OCI-LY1 (cell line): Measurements from ENCODE around the gene GPR45.
A peak's percentile ranks its signal among the peaks of the same experiment; 100 is the strongest.

Source experiments
- H2AFZ ChIP-seq: fragments of 200-600 bp; sonication (generic), shearing (Covaris generic); 2 replicates; pipeline ENCODE4 v1.6.0; 2014; ENCODE audit warnings: antibody characterized with exemption, mild to moderate bottlenecking, low read length
- H3F3A ChIP-seq: fragments of 200-600 bp; sonication (generic), shearing (Covaris generic); 2 replicates; pipeline ENCODE4 v1.6.0; 2014; ENCODE audit warnings: mild to moderate bottlenecking, antibody characterized with exemption, low read length, moderate library complexity; ENCODE audit not compliant: insufficient read depth
- H3K27ac ChIP-seq: fragments of 200-600 bp; sonication (generic); 2 replicates; pipeline ENCODE4 v1.5.1; 2014; ENCODE audit warnings: low read length, mixed run types, mild to moderate bottlenecking, low read depth; ENCODE audit not compliant: poor library complexity, severe bottlenecking
- H3K27me3 ChIP-seq: fragments of 200-600 bp; sonication (generic); 2 replicates; pipeline ENCODE4 v1.6.0; 2014; ENCODE audit warnings: antibody characterized with exemption, mild to moderate bottlenecking, low read length, moderate library complexity; ENCODE audit not compliant: insufficient read depth
- H3K36me3 ChIP-seq: fragments of 200-600 bp; sonication (generic); 2 replicates; pipeline ENCODE4 v1.6.1; 2014; ENCODE audit warnings: mild to moderate bottlenecking, antibody characterized with exemption, low read length, moderate library complexity, mixed read lengths; ENCODE audit not compliant: insufficient read depth
- H3K4me1 ChIP-seq: fragments of 200-600 bp; sonication (generic); 2 replicates; pipeline ENCODE4 v1.5.1; 2014; ENCODE audit warnings: mild to moderate bottlenecking, low read length, moderate library complexity; ENCODE audit not compliant: insufficient read depth, severe bottlenecking
- H3K4me2 ChIP-seq: fragments of 200-600 bp; sonication (generic), shearing (Covaris generic); 2 replicates; pipeline ENCODE4 v1.6.1; 2014; ENCODE audit warnings: low read length
- H3K4me3 ChIP-seq: fragments of 200-600 bp; sonication (generic); 2 replicates; pipeline ENCODE4 v1.5.1; 2014; ENCODE audit warnings: low read length, low read depth, mild to moderate bottlenecking, mixed read lengths; ENCODE audit not compliant: poor library complexity, severe bottlenecking
- H3K79me2 ChIP-seq: fragments of 200-600 bp; shearing (Covaris generic); 2 replicates; pipeline ENCODE4 v1.6.1; 2016; ENCODE audit warnings: mixed run types, low read length, mixed read lengths; ENCODE audit not compliant: insufficient read depth
- H3K9ac ChIP-seq: fragments of 200-600 bp; sonication (generic), shearing (Covaris generic); 2 replicates; pipeline ENCODE4 v1.6.1; 2014; ENCODE audit warnings: mild to moderate bottlenecking, low read length, mixed read lengths
- H3K9me2 ChIP-seq: fragments of 200-600 bp; sonication (generic), shearing (Covaris generic); 2 replicates; pipeline ENCODE4 v1.6.1; 2014; ENCODE audit warnings: low read depth, mild to moderate bottlenecking, low read length, mixed read lengths
- H3K9me3 ChIP-seq: fragments of 200-600 bp; shearing (Covaris generic); 2 replicates; pipeline ENCODE4 v1.6.1; 2014; ENCODE audit warnings: low read length, mixed read lengths
- H4K20me1 ChIP-seq: fragments of 200-600 bp; sonication (generic), shearing (Covaris generic); 2 replicates; pipeline ENCODE4 v1.6.0; 2016; ENCODE audit warnings: mild to moderate bottlenecking, low read length; ENCODE audit not compliant: insufficient read depth
- EZH2 ChIP-seq: fragments of 200-600 bp; sonication (generic), shearing (Covaris generic); IDR thresholded peaks from 2 replicates; pipeline ENCODE4 v1.8.0; 2017; ENCODE audit warnings: borderline replicate concordance, mixed run types, mild to moderate bottlenecking, antibody characterized with exemption, low read length, moderate library complexity, mixed read lengths
- TF ChIP-seq, protein P1 (sequence below): fragments of 200-600 bp; sonication (generic), shearing (Covaris generic); IDR thresholded peaks from 2 replicates; pipeline ENCODE4 v1.5.1; 2017; ENCODE audit warnings: mild to moderate bottlenecking, antibody characterized with exemption, low read length, moderate library complexity, mixed read lengths

Gene GPR45

DNA sequence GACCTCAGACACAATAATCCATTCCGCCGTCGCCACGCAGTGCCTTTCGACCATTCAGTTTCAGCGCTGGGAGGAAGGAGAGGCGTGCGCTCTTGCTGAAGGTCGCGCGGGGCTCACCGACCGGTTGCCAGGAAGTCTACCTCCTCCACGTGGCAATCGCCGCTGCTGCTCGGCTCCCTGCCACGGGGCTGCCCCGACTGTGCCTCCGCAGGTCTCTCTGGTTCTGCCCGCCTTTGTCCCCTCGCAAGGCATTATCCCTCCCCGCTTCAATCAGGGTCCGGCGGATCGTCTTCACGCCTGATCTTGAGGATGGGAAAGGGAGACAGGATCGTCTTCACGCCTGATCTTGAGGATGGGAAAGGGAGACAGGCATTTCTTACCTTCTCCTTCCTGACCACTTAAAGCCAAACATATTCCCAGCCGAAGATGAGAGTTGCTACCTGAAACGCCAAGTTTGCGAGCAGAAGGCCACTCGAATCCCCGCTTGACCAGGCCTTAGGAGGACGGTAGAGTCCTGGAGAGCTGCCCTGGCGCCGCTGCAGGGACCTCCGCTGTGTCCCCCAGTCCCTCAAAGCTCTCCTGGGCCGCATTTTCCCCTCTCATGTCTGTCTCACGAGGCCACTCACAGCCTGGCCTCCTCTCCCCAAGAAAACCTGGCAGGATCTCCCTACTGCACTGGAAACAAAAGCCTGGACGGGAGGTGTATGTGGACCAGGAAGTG lies 4.3 kb upstream of the GPR45 start:
- Histone ChIP-seq H3F3A (no peaks in the 10 kb centered on the region), H3K4me3 (no peak overlapping the region), H3K4me2 (no peak overlapping the region), H3K4me1 (no peaks in the 10 kb centered on the region), H3K79me2 (no peaks in the 10 kb centered on the region), H3K36me3 (no peaks in the 10 kb centered on the region), H3K27ac (no peak overlapping the region), H4K20me1 (no peaks in the 10 kb centered on the region), H3K9ac (no peak overlapping the region), H3K9me2 (no peaks in the 10 kb centered on the region), H3K9me3 (no peaks in the 10 kb centered on the region), H2AFZ (no peak overlapping the region), H3K27me3 (no peaks in the 10 kb centered on the region)
- TF ChIP-seq, protein P1, sequence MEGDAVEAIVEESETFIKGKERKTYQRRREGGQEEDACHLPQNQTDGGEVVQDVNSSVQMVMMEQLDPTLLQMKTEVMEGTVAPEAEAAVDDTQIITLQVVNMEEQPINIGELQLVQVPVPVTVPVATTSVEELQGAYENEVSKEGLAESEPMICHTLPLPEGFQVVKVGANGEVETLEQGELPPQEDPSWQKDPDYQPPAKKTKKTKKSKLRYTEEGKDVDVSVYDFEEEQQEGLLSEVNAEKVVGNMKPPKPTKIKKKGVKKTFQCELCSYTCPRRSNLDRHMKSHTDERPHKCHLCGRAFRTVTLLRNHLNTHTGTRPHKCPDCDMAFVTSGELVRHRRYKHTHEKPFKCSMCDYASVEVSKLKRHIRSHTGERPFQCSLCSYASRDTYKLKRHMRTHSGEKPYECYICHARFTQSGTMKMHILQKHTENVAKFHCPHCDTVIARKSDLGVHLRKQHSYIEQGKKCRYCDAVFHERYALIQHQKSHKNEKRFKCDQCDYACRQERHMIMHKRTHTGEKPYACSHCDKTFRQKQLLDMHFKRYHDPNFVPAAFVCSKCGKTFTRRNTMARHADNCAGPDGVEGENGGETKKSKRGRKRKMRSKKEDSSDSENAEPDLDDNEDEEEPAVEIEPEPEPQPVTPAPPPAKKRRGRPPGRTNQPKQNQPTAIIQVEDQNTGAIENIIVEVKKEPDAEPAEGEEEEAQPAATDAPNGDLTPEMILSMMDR: no peak
- no peak for TF ChIP-seq EZH2

DNA sequence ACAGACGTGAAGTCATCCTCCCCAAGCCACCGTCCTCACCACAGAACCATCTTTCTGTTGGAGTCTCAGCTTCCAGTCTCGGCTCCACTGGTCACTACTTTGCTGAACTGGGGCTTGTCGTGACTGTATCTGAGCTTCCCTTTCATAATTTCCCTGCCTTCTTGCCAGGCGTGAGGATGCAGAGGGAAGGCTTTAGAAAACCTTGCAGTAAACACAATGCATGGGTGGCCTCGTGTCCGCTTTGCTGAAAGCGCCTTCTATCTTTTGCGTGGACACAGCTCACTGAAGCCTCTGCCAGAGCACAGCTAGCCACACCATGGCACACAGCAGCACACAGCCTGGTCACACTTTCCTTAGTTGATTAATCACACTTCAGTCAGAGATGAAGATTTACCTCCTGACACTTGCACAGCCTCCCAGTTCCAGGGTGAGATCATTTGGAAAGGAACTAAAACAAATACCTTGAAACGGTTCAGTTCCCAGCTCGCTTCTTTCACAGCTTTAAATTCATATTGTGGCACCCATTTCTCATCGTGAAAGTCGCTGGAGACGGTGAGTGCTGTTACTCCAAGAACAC lies 2.8 kb upstream of the GPR45 start:
- H3K9ac ChIP-seq: no peak overlapping the region
- no peaks in the 10 kb centered on the region for H3K9me2 ChIP-seq
- no peak overlapping the region for H2AFZ ChIP-seq
- H3K79me2 ChIP-seq: no peaks in the 10 kb centered on the region
- H3K9me3 ChIP-seq: no peaks in the 10 kb centered on the region
- H3K4me1 ChIP-seq: no peaks in the 10 kb centered on the region
- no peak overlapping the region for H3K4me3 ChIP-seq
- no peak for TF ChIP-seq EZH2
- TF ChIP-seq, protein P1: no peak
- no peaks in the 10 kb centered on the region for H3F3A ChIP-seq
- peak overlapping the region; percentile 38; the same call in 1 of the 2 replicates for H3K4me2 ChIP-seq
- H3K36me3 ChIP-seq: no peaks in the 10 kb centered on the region
- H4K20me1 ChIP-seq: no peaks in the 10 kb centered on the region
- H3K27ac ChIP-seq: no peak overlapping the region
- H3K27me3 ChIP-seq: no peaks in the 10 kb centered on the region

DNA sequence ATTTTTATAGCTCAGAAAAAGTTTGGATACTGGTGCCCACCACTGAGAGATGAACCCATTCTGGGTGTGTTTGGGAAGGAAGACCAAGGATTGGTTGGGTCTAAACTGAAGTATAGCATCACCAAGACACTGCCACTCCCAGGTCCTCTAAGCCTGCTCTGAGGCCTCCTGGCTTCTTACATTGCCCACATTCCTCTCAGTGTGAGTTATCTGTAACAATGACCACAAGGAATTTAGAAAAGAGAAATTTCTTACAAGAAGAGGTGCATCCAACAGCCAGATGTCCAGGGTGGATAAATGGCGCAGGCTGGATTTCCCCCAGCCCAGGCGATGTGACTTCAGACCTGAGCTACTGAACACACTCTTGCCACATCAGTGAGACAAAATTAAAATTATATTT lies 1.6 kb upstream of the GPR45 start:
- H2AFZ ChIP-seq: no peak overlapping the region

More for the DNA sequence above, 1.6 kb upstream of the GPR45 start:
- Histone ChIP-seq H3K27ac (no peak overlapping the region), H3K36me3 (no peaks in the 10 kb centered on the region), H3K27me3 (no peaks in the 10 kb centered on the region), H3K4me2 (no peak overlapping the region), H4K20me1 (no peaks in the 10 kb centered on the region), H3F3A (no peaks in the 10 kb centered on the region), H3K9me3 (no peaks in the 10 kb centered on the region), H3K9me2 (no peaks in the 10 kb centered on the region), H3K9ac (no peak overlapping the region), H3K4me1 (no peaks in the 10 kb centered on the region), H3K79me2 (no peaks in the 10 kb centered on the region), H3K4me3 (no peak overlapping the region)
- no peak for TF ChIP-seq EZH2
- TF ChIP-seq, protein P1: no peak
